Measurements from ENCODE around the gene SELPLG.

DNA sequence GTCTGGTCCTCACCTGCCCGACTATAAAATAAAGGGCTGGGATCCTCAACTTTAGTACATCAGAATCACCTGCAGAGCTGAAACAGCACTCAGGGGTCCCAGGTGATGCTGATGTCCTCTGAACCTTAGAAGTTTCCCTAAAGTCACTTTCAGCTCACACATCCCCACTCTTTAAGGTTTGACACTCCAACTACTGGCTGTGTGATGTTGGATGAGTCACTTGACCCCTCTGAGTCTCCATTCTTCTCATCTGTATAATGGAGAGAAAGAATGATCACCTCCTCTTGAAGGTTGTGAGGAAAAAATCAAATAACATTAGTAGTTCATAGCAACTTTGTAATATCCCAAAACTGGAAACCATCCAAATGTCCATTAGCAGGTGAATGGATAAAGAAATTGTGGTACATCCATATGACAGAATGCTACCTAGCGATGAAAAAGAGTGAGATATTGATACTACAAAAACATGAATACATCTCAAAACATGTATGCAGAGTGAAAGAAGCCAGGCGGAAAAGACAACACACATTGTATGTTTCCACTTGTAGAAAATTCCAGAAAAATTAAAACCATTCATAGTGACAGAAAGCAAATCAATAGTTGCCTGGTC lies 49.1 kb downstream of the SELPLG start:
- TF ChIP-seq SP1 (IDR thresholded peaks at IDR 0.05) (no peak), TARDBP (IDR thresholded peaks at IDR 0.05) (no peak), FOXA1 (IDR thresholded peaks at IDR 0.05) (no peak), CTBP1 (IDR thresholded peaks at IDR 0.05; ENCODE audit: borderline replicate concordance) (no peak), FOXK2 (IDR thresholded peaks at IDR 0.05) (no peak), ZNF384 (IDR thresholded peaks at IDR 0.05) (no peak), ARNT (IDR thresholded peaks at IDR 0.05) (no peak), HDGF (IDR thresholded peaks at IDR 0.05; ENCODE audit: borderline replicate concordance) (no peak), FOXM1 (IDR thresholded peaks at IDR 0.05; ENCODE audit: borderline replicate concordance) (no peak), BHLHE40 (IDR thresholded peaks at IDR 0.05; ENCODE audit: borderline replicate concordance) (no peak), LEF1 (IDR thresholded peaks at IDR 0.05; ENCODE audit: borderline replicate concordance) (no peak), SUZ12 (IDR thresholded peaks at IDR 0.05) (no peak)
- TF ChIP-seq, protein P1, sequence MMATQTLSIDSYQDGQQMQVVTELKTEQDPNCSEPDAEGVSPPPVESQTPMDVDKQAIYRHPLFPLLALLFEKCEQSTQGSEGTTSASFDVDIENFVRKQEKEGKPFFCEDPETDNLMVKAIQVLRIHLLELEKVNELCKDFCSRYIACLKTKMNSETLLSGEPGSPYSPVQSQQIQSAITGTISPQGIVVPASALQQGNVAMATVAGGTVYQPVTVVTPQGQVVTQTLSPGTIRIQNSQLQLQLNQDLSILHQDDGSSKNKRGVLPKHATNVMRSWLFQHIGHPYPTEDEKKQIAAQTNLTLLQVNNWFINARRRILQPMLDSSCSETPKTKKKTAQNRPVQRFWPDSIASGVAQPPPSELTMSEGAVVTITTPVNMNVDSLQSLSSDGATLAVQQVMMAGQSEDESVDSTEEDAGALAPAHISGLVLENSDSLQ (IDR thresholded peaks at IDR 0.05), result no peak

Data from HEK293T (cell line).